ENCODE data around the gene SLC25A26. TPM values are rescaled to one million over a fixed set of nuclear protein-coding genes. Genes with fewer than 3 reads are reported as not detected.

The SLC25A26 gene
- total and polyA plus RNA-seq, 2 of the 13 experiments (the other 11 are each of a cell fraction or from before 2014, with no cell fraction given): 23.1 to 32.7 TPM

- in situ Hi-C loops (cut with HindIII; ENCODE audit: extremely low pct_ligation_motif_present, low pct_unique_long_range_greater_than_20kb) (no loop called here), intact Hi-C loops (cut with micrococcal nuclease; ENCODE audit: unreplicated experiment) (no loop called here)
- H3K9me3 ChIP-seq (ENCODE audit: low read length): no peaks in the 10 kb centered on the region
- ATAC-seq (no peak), FAIRE-seq (no peak), DNase-seq (ENCODE audit: low spot score) (no peak)
- no peak overlapping the region for H3K4me2 ChIP-seq (ENCODE audit: low read depth, low read length)
- ChIA-PET CTCF (ENCODE audit: low intra/inter-chr PET ratio, low total read pairs) (no interaction called here), POLR2A (no interaction called here)
- H4K20me1 ChIP-seq (ENCODE audit: insufficient read depth, low read length): no peaks in the 10 kb centered on the region
- H3K36me3 ChIP-seq (replicated peaks in 1 of 2; ENCODE audit: control insufficient read depth in 1 of 2, insufficient read depth in 2 of 2, low read length in 2 of 2): peaks cover 0 to 3% of the 10 kb centered on the region in 2 experiments; a peak in 1 of 5 replicates
- no peak overlapping the region for H3K9ac ChIP-seq (ENCODE audit: insufficient read depth, low read depth, low read length)
- H3K27me3 ChIP-seq (ENCODE audit: control insufficient read depth in 1 of 2, insufficient read depth in 2 of 2, low read length in 2 of 2): no peaks in the 10 kb centered on the region
- no peaks in the 10 kb centered on the region for H3K79me2 ChIP-seq (ENCODE audit: insufficient read depth, low read length)
- H3K4me1 ChIP-seq (ENCODE audit: insufficient read depth, low read length): peaks cover 11% of the 10 kb centered on the region
- no peak overlapping the region for H2AFZ ChIP-seq (ENCODE audit: low read length)
- TF ChIP-seq SP2 (CRISPR knock-in tag; IDR thresholded peaks at IDR 0.05): no peak
- no peak for TF ChIP-seq RFXAP (CRISPR knock-in tag; IDR thresholded peaks at IDR 0.05; ENCODE audit: borderline replicate concordance)
- no peak for TF ChIP-seq ZNF749 (CRISPR knock-in tag; IDR thresholded peaks at IDR 0.05; ENCODE audit: borderline replicate concordance)
- no peak overlapping the region for H3K4me3 ChIP-seq (replicated peaks in 1 of 3; ENCODE audit: insufficient read depth in 1 of 3, low read depth in 2 of 3, low read length in 3 of 3)
- no TSS peak for BruUV-seq (replicated peaks)
- 98% methylated on average over 3 of the region's 3 CpGs for WGBS (ENCODE audit: low lambda C conversion rate)
- H3K27ac ChIP-seq (ENCODE audit: extremely low read length, insufficient read depth, low read length): no peak overlapping the region
Observed at GRCh38 chr3:66367979-66368378, 147.2 kb downstream of the SLC25A26 start.

GRCh38 chr3:66370179-66370578 is 149.4 kb downstream of the SLC25A26 start:
- no peaks in the 10 kb centered on the region for H3K27me3 ChIP-seq (ENCODE audit: control insufficient read depth in 1 of 2, insufficient read depth in 2 of 2, low read length in 2 of 2)
- H3K27ac ChIP-seq (ENCODE audit: extremely low read length, insufficient read depth, low read length): no peak overlapping the region
- in situ Hi-C loops (cut with HindIII; ENCODE audit: extremely low pct_ligation_motif_present, low pct_unique_long_range_greater_than_20kb): no loop called here
- peaks cover 11% of the 10 kb centered on the region for H3K4me1 ChIP-seq (ENCODE audit: insufficient read depth, low read length)
- ATAC-seq (no peak), FAIRE-seq (no peak), DNase-seq (ENCODE audit: low spot score) (no peak)
- ChIA-PET CTCF (ENCODE audit: low intra/inter-chr PET ratio, low total read pairs) (no interaction called here), POLR2A (no interaction called here)
- no peak overlapping the region for H2AFZ ChIP-seq (ENCODE audit: low read length)
- intact Hi-C loops (cut with micrococcal nuclease; ENCODE audit: unreplicated experiment): no loop called here
- H3K4me3 ChIP-seq (replicated peaks in 1 of 3; ENCODE audit: insufficient read depth in 1 of 3, low read depth in 2 of 3, low read length in 3 of 3): no peak overlapping the region
- no peak overlapping the region for H3K4me2 ChIP-seq (ENCODE audit: low read depth, low read length)
- H3K79me2 ChIP-seq (ENCODE audit: insufficient read depth, low read length): no peaks in the 10 kb centered on the region
- WGBS (ENCODE audit: low lambda C conversion rate): 95% methylated on average over 7 of the region's 7 CpGs
- peaks cover 0 to 5% of the 10 kb centered on the region in 2 experiments; a peak in 1 of 5 replicates for H3K36me3 ChIP-seq (replicated peaks in 1 of 2; ENCODE audit: control insufficient read depth in 1 of 2, insufficient read depth in 2 of 2, low read length in 2 of 2)
- BruUV-seq (replicated peaks): no TSS peak
- H3K9me3 ChIP-seq (ENCODE audit: low read length): no peaks in the 10 kb centered on the region
- no peak overlapping the region for H3K9ac ChIP-seq (ENCODE audit: insufficient read depth, low read depth, low read length)
- TF ChIP-seq EHMT2 (IDR thresholded peaks at IDR 0.05; ENCODE audit: borderline replicate concordance, low read depth, low read length) (no peak), HNRNPLL (IDR thresholded peaks at IDR 0.05; ENCODE audit: low read depth, low read length, poor library complexity, severe bottlenecking) (no peak), POLR2AphosphoS5 (IDR thresholded peaks at IDR 0.05; ENCODE audit: low read depth, low read length) (no peak), ZNF207 (IDR thresholded peaks at IDR 0.05; ENCODE audit: borderline replicate concordance) (no peak), IKZF5 (CRISPR knock-in tag; IDR thresholded peaks at IDR 0.05) (no peak), ZNF160 (CRISPR knock-in tag; IDR thresholded peaks at IDR 0.05) (no peak), SMAD9 (CRISPR knock-in tag; IDR thresholded peaks at IDR 0.05) (no peak), MXI1 (IDR thresholded peaks at IDR 0.05; ENCODE audit: borderline replicate concordance, low read depth, low read length) (no peak), ZBTB21 (CRISPR knock-in tag; IDR thresholded peaks at IDR 0.05) (no peak), MIXL1 (CRISPR knock-in tag; IDR thresholded peaks at IDR 0.05) (no peak), TERF1 (CRISPR knock-in tag; IDR thresholded peaks at IDR 0.05) (no peak), BRCA1 (CRISPR knock-in tag; IDR thresholded peaks at IDR 0.05) (no peak), GATAD2A (CRISPR knock-in tag; IDR thresholded peaks at IDR 0.05) (no peak), ZNF263 (CRISPR knock-in tag; IDR thresholded peaks at IDR 0.05) (no peak), ISX (CRISPR knock-in tag; conservative IDR thresholded peaks at IDR 0.05) (no peak), BORCS8-MEF2B (CRISPR knock-in tag; IDR thresholded peaks at IDR 0.05) (no peak), REL (CRISPR knock-in tag; conservative IDR thresholded peaks at IDR 0.05) (no peak)
- no peaks in the 10 kb centered on the region for H4K20me1 ChIP-seq (ENCODE audit: insufficient read depth, low read length)
